ENCODE results near the gene AKT3.
A peak's percentile ranks its signal among the peaks of the same experiment; 100 is the strongest.

Gene AKT3

DNA sequence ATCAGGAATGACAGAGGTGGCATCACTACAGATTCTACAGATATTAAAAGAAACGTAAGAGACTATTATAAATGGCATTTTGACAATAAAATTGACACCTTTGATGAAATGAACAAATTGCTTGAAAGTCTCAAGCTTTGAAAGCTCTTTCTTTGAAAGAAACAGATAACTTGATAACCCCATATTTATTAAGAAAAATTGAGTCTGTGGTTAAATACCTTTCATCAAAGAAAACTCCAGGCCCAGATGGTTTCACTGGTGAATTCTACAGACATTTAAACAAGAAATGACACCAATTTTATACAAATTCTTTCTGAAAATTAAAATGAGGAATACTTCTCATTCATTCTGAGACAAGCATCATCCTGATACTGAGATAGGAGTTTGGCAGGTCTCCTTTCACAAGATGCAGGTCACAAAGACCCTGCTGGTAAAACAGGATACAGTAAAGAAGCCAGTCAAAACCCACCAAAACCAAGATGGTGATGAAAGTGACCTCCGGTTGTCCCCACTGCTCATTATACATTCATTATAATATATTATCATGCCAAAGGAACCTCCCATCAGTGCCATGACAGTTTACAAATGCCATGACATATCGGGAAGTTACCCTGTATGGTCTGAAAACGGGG, 210.9 kb downstream of the AKT3 start:
- no peak for DNase-seq (ENCODE audit: low read depth)
- H3K9ac ChIP-seq (ENCODE audit: low read length) = no peak overlapping the region
- H3K9me3 ChIP-seq (ENCODE audit: control insufficient read depth, low read length) = peaks cover 6% of the 10 kb centered on the region
- no peaks in the 10 kb centered on the region for H3K27me3 ChIP-seq (replicated peaks; ENCODE audit: control insufficient read depth, insufficient read depth, low read length)
- no peak overlapping the region for H3K4me3 ChIP-seq (ENCODE audit: low read length)
- peaks cover 5% of the 10 kb centered on the region for H3K36me3 ChIP-seq (ENCODE audit: control insufficient read depth, insufficient read depth, low read length, severe bottlenecking)
- H3K4me1 ChIP-seq (ENCODE audit: control insufficient read depth, insufficient read depth, low read length) = no peaks in the 10 kb centered on the region

DNA sequence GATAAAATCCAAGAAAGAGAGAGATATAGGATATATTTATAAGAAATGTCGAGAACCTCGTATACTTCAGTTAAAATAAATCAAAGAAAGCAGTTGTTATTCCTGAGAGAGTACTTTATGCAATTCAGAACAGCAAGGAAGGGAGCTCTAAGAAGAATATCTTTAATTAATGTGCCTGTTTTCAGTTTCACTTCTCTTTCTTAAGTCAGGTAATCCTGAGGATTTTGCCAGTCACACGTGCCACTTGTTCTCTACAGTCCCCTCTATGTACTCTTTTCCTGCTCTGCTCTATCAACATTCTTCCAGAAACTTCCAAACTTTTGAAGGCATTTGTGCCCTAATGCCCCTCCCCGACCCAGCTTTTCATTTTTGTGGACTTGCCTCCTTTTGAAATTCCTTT, 211.9 kb downstream of the AKT3 start:
- DNase-seq (ENCODE audit: low read depth) = no peak
- Histone ChIP-seq H3K36me3 (ENCODE audit: control insufficient read depth, insufficient read depth, low read length, severe bottlenecking) (peaks cover 5% of the 10 kb centered on the region), H3K4me3 (ENCODE audit: low read length) (no peak overlapping the region), H3K27me3 (replicated peaks; ENCODE audit: control insufficient read depth, insufficient read depth, low read length) (no peaks in the 10 kb centered on the region), H3K9ac (ENCODE audit: low read length) (no peak overlapping the region), H3K9me3 (ENCODE audit: control insufficient read depth, low read length) (peaks cover 10% of the 10 kb centered on the region), H3K4me1 (ENCODE audit: control insufficient read depth, insufficient read depth, low read length) (no peaks in the 10 kb centered on the region)

- no peaks in the 10 kb centered on the region for H3K27me3 ChIP-seq (replicated peaks; ENCODE audit: control insufficient read depth, insufficient read depth, low read length)
- H3K9ac ChIP-seq (ENCODE audit: low read length) = no peak overlapping the region
- peaks cover 11% of the 10 kb centered on the region for H3K36me3 ChIP-seq (ENCODE audit: control insufficient read depth, insufficient read depth, low read length, severe bottlenecking)
- DNase-seq (ENCODE audit: low read depth) = no peak
- H3K4me1 ChIP-seq (ENCODE audit: control insufficient read depth, insufficient read depth, low read length) = no peaks in the 10 kb centered on the region
- peaks cover 6% of the 10 kb centered on the region for H3K9me3 ChIP-seq (ENCODE audit: control insufficient read depth, low read length)
- no peak overlapping the region for H3K4me3 ChIP-seq (ENCODE audit: low read length)
Measured at GRCh38 chr1:243628476-243628907, 221.6 kb downstream of the AKT3 start.

GRCh38 chr1:243623841-243624240, 226.2 kb downstream of the AKT3 start:
- Histone ChIP-seq H3K4me3 (ENCODE audit: low read length) (no peak overlapping the region), H3K36me3 (ENCODE audit: control insufficient read depth, insufficient read depth, low read length, severe bottlenecking) (peaks cover 5% of the 10 kb centered on the region), H3K27me3 (replicated peaks; ENCODE audit: control insufficient read depth, insufficient read depth, low read length) (no peaks in the 10 kb centered on the region), H3K9me3 (ENCODE audit: control insufficient read depth, low read length) (no peaks in the 10 kb centered on the region), H3K4me1 (ENCODE audit: control insufficient read depth, insufficient read depth, low read length) (no peaks in the 10 kb centered on the region), H3K9ac (ENCODE audit: low read length) (no peak overlapping the region)
- peak; percentile 1 for DNase-seq (ENCODE audit: low read depth)

DNA sequence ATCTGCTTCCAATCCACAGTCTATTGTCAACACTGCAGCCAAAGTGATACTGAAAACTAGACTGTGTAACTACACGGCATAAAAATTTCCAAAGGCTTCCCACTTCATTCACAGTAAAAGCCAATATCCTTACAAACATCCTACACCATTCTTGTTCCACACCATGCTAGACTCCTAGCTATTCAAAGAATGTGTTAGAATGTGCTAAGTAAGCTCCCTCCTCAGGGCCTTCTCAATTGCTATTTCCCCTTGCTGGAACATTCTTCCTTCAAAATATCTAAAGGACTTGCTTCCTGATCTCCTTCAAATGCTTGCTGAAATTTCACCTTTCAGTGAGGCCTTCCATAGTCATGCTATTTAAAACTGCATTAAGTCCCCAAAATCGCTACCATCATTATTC, 228.1 kb downstream of the AKT3 start:
- no peaks in the 10 kb centered on the region for H3K9me3 ChIP-seq (ENCODE audit: control insufficient read depth, low read length)
- no peaks in the 10 kb centered on the region for H3K27me3 ChIP-seq (replicated peaks; ENCODE audit: control insufficient read depth, insufficient read depth, low read length)
- peaks cover 5% of the 10 kb centered on the region for H3K36me3 ChIP-seq (ENCODE audit: control insufficient read depth, insufficient read depth, low read length, severe bottlenecking)
- no peak overlapping the region for H3K9ac ChIP-seq (ENCODE audit: low read length)
- no peak overlapping the region for H3K4me3 ChIP-seq (ENCODE audit: low read length)
- no peaks in the 10 kb centered on the region for H3K4me1 ChIP-seq (ENCODE audit: control insufficient read depth, insufficient read depth, low read length)
- peak; percentile 38 for DNase-seq (ENCODE audit: low read depth)

DNA sequence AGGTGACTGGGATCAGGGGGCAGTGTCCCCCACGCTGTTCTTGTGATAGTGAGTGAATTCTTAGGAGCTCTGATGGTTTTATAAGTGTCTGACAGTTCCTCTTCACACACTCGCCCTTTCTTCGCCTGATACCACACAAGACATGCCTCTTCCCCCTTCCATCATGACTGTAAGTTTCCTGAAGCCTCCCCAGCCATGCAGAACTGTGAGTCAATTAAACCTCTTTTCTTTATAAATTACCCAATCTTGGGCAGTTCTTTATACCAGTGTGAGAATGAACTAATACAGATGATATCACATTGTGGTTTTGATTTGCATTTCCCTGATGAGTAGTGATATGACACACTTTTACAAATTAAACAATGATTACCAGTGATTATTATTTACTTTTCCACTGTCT, 229.9 kb downstream of the AKT3 start:
- DNase-seq (ENCODE audit: low read depth) = no peak
- no peak overlapping the region for H3K9ac ChIP-seq (ENCODE audit: low read length)
- no peaks in the 10 kb centered on the region for H3K36me3 ChIP-seq (ENCODE audit: control insufficient read depth, insufficient read depth, low read length, severe bottlenecking)
- H3K9me3 ChIP-seq (ENCODE audit: control insufficient read depth, low read length) = no peaks in the 10 kb centered on the region
- H3K4me1 ChIP-seq (ENCODE audit: control insufficient read depth, insufficient read depth, low read length) = no peaks in the 10 kb centered on the region
- no peak overlapping the region for H3K4me3 ChIP-seq (ENCODE audit: low read length)
- no peaks in the 10 kb centered on the region for H3K27me3 ChIP-seq (replicated peaks; ENCODE audit: control insufficient read depth, insufficient read depth, low read length)

GRCh38 chr1:243609698-243610097, 240.3 kb downstream of the AKT3 start:
- H3K36me3 ChIP-seq (ENCODE audit: control insufficient read depth, insufficient read depth, low read length, severe bottlenecking) = peaks cover 24% of the 10 kb centered on the region
- no peak for DNase-seq (ENCODE audit: low read depth)
- H3K4me3 ChIP-seq (ENCODE audit: low read length) = no peak overlapping the region
- H3K9me3 ChIP-seq (ENCODE audit: control insufficient read depth, low read length) = no peaks in the 10 kb centered on the region
- H3K27me3 ChIP-seq (replicated peaks; ENCODE audit: control insufficient read depth, insufficient read depth, low read length) = no peaks in the 10 kb centered on the region
- H3K4me1 ChIP-seq (ENCODE audit: control insufficient read depth, insufficient read depth, low read length) = no peaks in the 10 kb centered on the region
- no peak overlapping the region for H3K9ac ChIP-seq (ENCODE audit: low read length)

GRCh38 chr1:243605604-243606003, 244.4 kb downstream of the AKT3 start:
- DNase-seq (ENCODE audit: low read depth) = no peak
- Histone ChIP-seq H3K4me1 (ENCODE audit: control insufficient read depth, insufficient read depth, low read length) (peaks cover 6% of the 10 kb centered on the region), H3K27me3 (replicated peaks; ENCODE audit: control insufficient read depth, insufficient read depth, low read length) (no peaks in the 10 kb centered on the region), H3K4me3 (ENCODE audit: low read length) (no peak overlapping the region), H3K9me3 (ENCODE audit: control insufficient read depth, low read length) (peaks cover 6% of the 10 kb centered on the region), H3K36me3 (ENCODE audit: control insufficient read depth, insufficient read depth, low read length, severe bottlenecking) (peaks cover 13% of the 10 kb centered on the region), H3K9ac (ENCODE audit: low read length) (no peak overlapping the region)

DNA sequence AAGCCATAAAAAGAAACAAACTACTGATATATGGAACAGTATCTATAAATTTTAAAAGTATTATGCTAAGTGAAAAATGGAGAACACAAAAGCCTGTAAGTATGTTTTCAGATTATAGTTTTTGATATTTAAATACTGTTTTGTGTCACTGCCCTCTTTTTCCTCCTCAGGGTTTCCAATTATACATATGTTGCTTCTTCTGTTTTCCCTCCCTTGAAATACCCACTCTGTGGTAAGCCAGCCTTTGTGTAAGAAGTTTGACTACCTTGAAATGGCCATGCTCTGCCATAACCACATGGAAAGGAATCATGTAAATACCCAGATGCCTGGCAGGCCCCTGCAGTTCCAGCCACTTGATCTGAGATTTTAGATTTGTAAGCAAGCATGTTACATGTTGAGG, 248.3 kb downstream of the AKT3 start:
- H3K9ac ChIP-seq (ENCODE audit: low read length) = no peak overlapping the region
- H3K4me1 ChIP-seq (ENCODE audit: control insufficient read depth, insufficient read depth, low read length) = peaks cover 7% of the 10 kb centered on the region
- H3K36me3 ChIP-seq (ENCODE audit: control insufficient read depth, insufficient read depth, low read length, severe bottlenecking) = peaks cover 8% of the 10 kb centered on the region
- no peak overlapping the region for H3K4me3 ChIP-seq (ENCODE audit: low read length)
- H3K27me3 ChIP-seq (replicated peaks; ENCODE audit: control insufficient read depth, insufficient read depth, low read length) = no peaks in the 10 kb centered on the region
- H3K9me3 ChIP-seq (ENCODE audit: control insufficient read depth, low read length) = peaks cover 6% of the 10 kb centered on the region
- no peak for DNase-seq (ENCODE audit: low read depth)

- H3K27me3 ChIP-seq (replicated peaks; ENCODE audit: control insufficient read depth, insufficient read depth, low read length) = no peaks in the 10 kb centered on the region
- H3K4me3 ChIP-seq (ENCODE audit: low read length) = no peak overlapping the region
- H3K9me3 ChIP-seq (ENCODE audit: control insufficient read depth, low read length) = peaks cover 6% of the 10 kb centered on the region
- DNase-seq (ENCODE audit: low read depth) = peak; percentile 50
- peaks cover 17% of the 10 kb centered on the region for H3K4me1 ChIP-seq (ENCODE audit: control insufficient read depth, insufficient read depth, low read length)
- H3K9ac ChIP-seq (ENCODE audit: low read length) = no peak overlapping the region
- H3K36me3 ChIP-seq (ENCODE audit: control insufficient read depth, insufficient read depth, low read length, severe bottlenecking) = peaks cover 8% of the 10 kb centered on the region
Measured at GRCh38 chr1:243598433-243598832, 251.6 kb downstream of the AKT3 start.

DNA sequence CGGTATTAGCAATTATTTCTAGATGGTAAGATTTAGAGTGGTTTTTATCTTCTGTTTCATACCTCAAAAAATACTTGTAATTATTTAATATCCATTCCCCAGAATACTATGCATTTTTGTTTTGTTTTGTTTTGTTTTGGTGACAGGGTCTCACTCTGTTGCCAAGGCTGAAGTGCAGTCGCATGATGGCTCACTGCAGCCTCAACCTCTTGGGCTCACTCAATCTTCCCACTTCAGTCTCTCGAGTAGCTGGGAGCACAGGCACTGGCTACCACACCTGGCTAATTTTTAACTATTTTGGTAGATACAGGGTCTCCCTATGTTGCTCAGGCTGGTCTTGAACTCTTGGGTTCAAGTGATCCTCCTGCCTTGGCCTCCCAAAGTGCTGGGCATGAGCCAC, 252.7 kb downstream of the AKT3 start:
- Histone ChIP-seq H3K4me3 (ENCODE audit: low read length) (no peak overlapping the region), H3K27me3 (replicated peaks; ENCODE audit: control insufficient read depth, insufficient read depth, low read length) (no peaks in the 10 kb centered on the region)

GRCh38 chr1:243596431-243597062, 253.5 kb downstream of the AKT3 start:
- H3K9ac ChIP-seq (ENCODE audit: low read length) = no peak overlapping the region
- H3K27me3 ChIP-seq (replicated peaks; ENCODE audit: control insufficient read depth, insufficient read depth, low read length) = no peaks in the 10 kb centered on the region
- DNase-seq (ENCODE audit: low read depth) = peak; percentile 78
- peaks cover 3% of the 10 kb centered on the region for H3K36me3 ChIP-seq (ENCODE audit: control insufficient read depth, insufficient read depth, low read length, severe bottlenecking)
- H3K9me3 ChIP-seq (ENCODE audit: control insufficient read depth, low read length) = peaks cover 2% of the 10 kb centered on the region
- peak overlapping the region; percentile 21 for H3K4me3 ChIP-seq (ENCODE audit: low read length)
- H3K4me1 ChIP-seq (ENCODE audit: control insufficient read depth, insufficient read depth, low read length) = peaks cover 13% of the 10 kb centered on the region

More for the DNA sequence above, 252.7 kb downstream of the AKT3 start:
- Histone ChIP-seq H3K4me1 (ENCODE audit: control insufficient read depth, insufficient read depth, low read length) (peaks cover 13% of the 10 kb centered on the region), H3K9ac (ENCODE audit: low read length) (no peak overlapping the region), H3K9me3 (ENCODE audit: control insufficient read depth, low read length) (peaks cover 6% of the 10 kb centered on the region), H3K36me3 (ENCODE audit: control insufficient read depth, insufficient read depth, low read length, severe bottlenecking) (peaks cover 8% of the 10 kb centered on the region)
- no peak for DNase-seq (ENCODE audit: low read depth)
